SK-N-MC (cell line): ENCODE measurements around the gene SETD2.
"Not testable (repeated sequence)": the region's sequence is repeated elsewhere in the genome, so short reads cannot be mapped to it uniquely, and the experiment has no call there.

Experiments
- EZH2 ChIP-seq: fragments of 200-600 bp; sonication (generic); IDR thresholded peaks from one replicate; pipeline ENCODE4 v1.6.1; 2017; ENCODE audit warnings: antibody characterized with exemption
- POLR2AphosphoS5 ChIP-seq: IDR thresholded peaks from 2 replicates; pipeline ENCODE4 v1.6.1; 2012; ENCODE audit warnings: mild to moderate bottlenecking, low read depth, low read length, borderline replicate concordance

- not testable (repeated sequence) for TF ChIP-seq EZH2, POLR2AphosphoS5
Observed at GRCh38 chr3:47031041-47031440, 132.9 kb downstream of the SETD2 start.
